IMR-90 (cell line): ENCODE data around the gene IGFBP1. TPM values are rescaled to one million over a fixed set of nuclear protein-coding genes. Genes with fewer than 3 reads are reported as not detected.

ENCODE experiments used
- ATAC-seq: fragments of 200-7000 bp; cut with Tn5 transposase; 2 replicates; pipeline ENCODE4 v1.9.1; 2020; ENCODE audit warnings: low read depth, mild to moderate bottlenecking, moderate library complexity
- BruUV-seq: library from RNA; stranded (reverse); fragments of 400-500 nt; replicated peaks from 2 replicates; lab custom pipeline; 2021; lab: Mats Ljungman, UMichigan
- CTCF ChIA-PET: fragments of 300-600 bp; formaldehyde crosslinking; extraction: SDS; loops from one replicate; lab custom pipeline; 2021; ENCODE audit warnings: antibody characterized with exemption; lab: Yijun Ruan, JAX
- POLR2A ChIA-PET: fragments of 300-600 bp; sonication (Branson Sonifier 250); formaldehyde crosslinking; loops from one replicate; lab custom pipeline; 2022; ENCODE audit warnings: antibody characterized with exemption; ENCODE audit not compliant: unreplicated experiment; lab: Charles Lee
- DNase-seq: peaks from one replicate; pipeline ENCODE4 v3.0.0; 2013
- H2AFZ ChIP-seq: replicated peaks from 2 replicates; pipeline ENCODE3; 2013; ENCODE audit warnings: low read length, mild to moderate bottlenecking; ENCODE audit not compliant: poor library complexity
- H2AK5ac ChIP-seq: 2 replicates; pipeline ENCODE4 v1.6.1; 2013; ENCODE audit warnings: low read depth, low read length, inconsistent platforms
- H2AK9ac ChIP-seq: replicated peaks from 2 replicates; pipeline ENCODE3; 2013; ENCODE audit warnings: mild to moderate bottlenecking, low read depth, low read length, moderate library complexity; ENCODE audit not compliant: poor library complexity
- H2BK120ac ChIP-seq: 2 replicates; pipeline ENCODE4 v1.6.1; 2013; ENCODE audit warnings: low read depth, low read length, inconsistent platforms
- H2BK15ac ChIP-seq: 3 replicates; pipeline ENCODE4 v1.6.1; 2013; ENCODE audit warnings: low read depth, low read length, inconsistent platforms
- H2BK20ac ChIP-seq: 2 replicates; pipeline ENCODE4 v1.6.1; 2013; ENCODE audit warnings: low read depth, mild to moderate bottlenecking, inconsistent platforms, low read length, moderate library complexity
- H2BK5ac ChIP-seq: 2 replicates; pipeline ENCODE4 v1.6.1; 2013; ENCODE audit warnings: mild to moderate bottlenecking, low read depth, low read length, inconsistent platforms; ENCODE audit not compliant: poor library complexity, severe bottlenecking
- H3K14ac ChIP-seq: replicated peaks from 2 replicates; pipeline ENCODE4 v1.6.1; 2013; ENCODE audit warnings: low read depth, low read length, inconsistent platforms
- H3K18ac ChIP-seq: 2 replicates; pipeline ENCODE4 v1.6.1; 2013; ENCODE audit warnings: low read depth, low read length, control low read depth
- H3K23ac ChIP-seq: 2 replicates; pipeline ENCODE4 v1.6.1; 2013; ENCODE audit warnings: low read depth, low read length, inconsistent platforms
- H3K27ac ChIP-seq: 2 replicates; pipeline ENCODE4 v1.5.1; 2013; ENCODE audit warnings: mild to moderate bottlenecking, control low read depth, low read length; ENCODE audit not compliant: insufficient read depth
- H3K27me3 ChIP-seq: 2 replicates; pipeline ENCODE4 v1.6.1; 2013; ENCODE audit warnings: low read length; ENCODE audit not compliant: control insufficient read depth, insufficient read depth
- H3K36me3 ChIP-seq: 2 replicates; pipeline ENCODE4 v1.6.1; 2013; ENCODE audit warnings: low read length, mixed read lengths; ENCODE audit not compliant: control insufficient read depth, insufficient read depth
- H3K4ac ChIP-seq: 2 replicates; pipeline ENCODE4 v1.6.1; 2013; ENCODE audit warnings: low read depth, low read length, inconsistent platforms
- H3K4me1 ChIP-seq: 2 replicates; pipeline ENCODE4 v1.6.1; 2013; ENCODE audit warnings: low read length, mixed read lengths; ENCODE audit not compliant: control insufficient read depth, insufficient read depth
- H3K4me2 ChIP-seq: 2 replicates; pipeline ENCODE4 v1.6.1; 2013; ENCODE audit warnings: low read depth, mild to moderate bottlenecking, control low read depth, low read length, moderate library complexity
- H3K4me3 ChIP-seq: 2 replicates; pipeline ENCODE4 v1.5.1; 2013; ENCODE audit warnings: low read depth, mild to moderate bottlenecking, control low read depth, low read length, moderate library complexity; ENCODE audit not compliant: insufficient read depth
- H3K56ac ChIP-seq: 2 replicates; pipeline ENCODE4 v1.6.1; 2013; ENCODE audit warnings: low read length, inconsistent platforms; ENCODE audit not compliant: insufficient read depth; ENCODE audit errors: extremely low read depth
- H3K79me1 ChIP-seq, 2 experiments: 2 replicates each; pipeline ENCODE4 v1.6.1; 2013; ENCODE audit warnings: low read length in 2 of 2, inconsistent platforms in 1 of 2, low read depth in 1 of 2
- H3K9ac ChIP-seq: 2 replicates; pipeline ENCODE4 v1.6.1; 2013; ENCODE audit warnings: low read depth, low read length, control low read depth
- H3K9me1 ChIP-seq: 2 replicates; pipeline ENCODE4 v1.6.1; 2013; ENCODE audit warnings: low read length, inconsistent platforms; ENCODE audit not compliant: insufficient read depth
- H3K9me3 ChIP-seq: 2 replicates; pipeline ENCODE4 v1.6.1; 2013; ENCODE audit warnings: low read length; ENCODE audit not compliant: control insufficient read depth, insufficient read depth
- H4K20me1 ChIP-seq: 2 replicates; pipeline ENCODE4 v1.6.1; 2013; ENCODE audit warnings: low read length, inconsistent platforms; ENCODE audit not compliant: insufficient read depth
- H4K5ac ChIP-seq: 2 replicates; pipeline ENCODE4 v1.6.1; 2013; ENCODE audit warnings: mild to moderate bottlenecking, low read depth, low read length, control low read depth
- H4K8ac ChIP-seq, 2 experiments: 2 replicates each; pipeline ENCODE4 v1.6.1; 2013; ENCODE audit warnings: low read depth in 2 of 2, low read length in 2 of 2, control low read depth in 1 of 2, inconsistent platforms in 1 of 2
- H4K91ac ChIP-seq: 2 replicates; pipeline ENCODE4 v1.6.1; 2013; ENCODE audit warnings: low read depth, low read length, inconsistent platforms; ENCODE audit not compliant: insufficient read depth
- BHLHE40 ChIP-seq: fragments of 150-350 bp; IDR thresholded peaks from 2 replicates; pipeline ENCODE4 v1.6.1; 2016; ENCODE audit warnings: mild to moderate bottlenecking, low read depth, low read length
- MAFK ChIP-seq: IDR thresholded peaks from 2 replicates; pipeline ENCODE4 v1.6.1; 2012; ENCODE audit warnings: low read depth, low read length, improper control_type of control experiment
- MAZ ChIP-seq: IDR thresholded peaks from 2 replicates; pipeline ENCODE4 v1.6.1; 2012; ENCODE audit warnings: low read depth, mild to moderate bottlenecking, low read length, improper control_type of control experiment, moderate library complexity, borderline replicate concordance
- NFE2L2 ChIP-seq: fragments of 150-350 bp; IDR thresholded peaks from 2 replicates; pipeline ENCODE4 v1.6.1; 2016; ENCODE audit warnings: low read depth, mild to moderate bottlenecking, low read length
- POLR2A ChIP-seq: IDR thresholded peaks from 2 replicates; pipeline ENCODE4 v1.6.1; 2012; ENCODE audit warnings: mild to moderate bottlenecking, low read depth, low read length
- RAD21 ChIP-seq: IDR thresholded peaks from 2 replicates; pipeline ENCODE4 v1.6.1; 2012; ENCODE audit warnings: low read length, improper control_type of control experiment
- RCOR1 ChIP-seq: IDR thresholded peaks from 2 replicates; pipeline ENCODE4 v1.6.1; 2012; ENCODE audit warnings: mild to moderate bottlenecking, low read length, improper control_type of control experiment; ENCODE audit not compliant: insufficient replicate concordance
- RFX5 ChIP-seq: IDR thresholded peaks from 2 replicates; pipeline ENCODE4 v1.8.0; 2012; ENCODE audit warnings: low read depth, mild to moderate bottlenecking, low read length, moderate library complexity
- WGBS, 2 experiments: methylation state at CpG; one replicate each; pipeline versions ENCODE4 v1.1.5 to v1.1.7; 2013; ENCODE audit warnings: missing lambda C conversion rate in 2 of 2; ENCODE audit not compliant: insufficient read length in 1 of 2; ENCODE audit errors: extremely low coverage in 2 of 2; 5-methylcytosine and 5-hydroxymethylcytosine counted together
- dilution Hi-C: fragments of 300-500 bp; cut with HindIII; formaldehyde crosslinking; loops from one replicate; pipeline ENCODE4 v1.14.3; 2018; ENCODE audit warnings: low sequenced_read_pairs; ENCODE audit not compliant: unreplicated experiment
- in situ Hi-C: fragments of 300-500 bp; cut with MboI; formaldehyde crosslinking; loops from 3 replicates; pipeline ENCODE4 v1.14.3; 2019; ENCODE audit warnings: low sequenced_read_pairs, inconsistent platforms, mixed read lengths
- intact Hi-C: fragments of 100-400 bp; cut with micrococcal nuclease; formaldehyde crosslinking; loops from 2 replicates; pipeline ENCODE4 v1.10.0; 2022
- polyA plus RNA-seq, 3 experiments: library from polyadenylated mRNA; depleted of rRNA; stranded (reverse); fragments of >200 nt; gene quantifications; 2 replicates each; pipeline ENCODE4 v1.2.3, GENCODE V29; 2012; ENCODE audit warnings: low replicate concordance in 1 of 3
- total RNA-seq: library from RNA; depleted of rRNA; stranded (reverse); fragments of >200 nt; gene quantifications from 2 replicates; pipeline ENCODE4 v1.2.3, GENCODE V29; 2012

Gene IGFBP1
- total and polyA plus RNA-seq, 2 of the 4 experiments (the other 2 are of a cell fraction) = not detected

DNA sequence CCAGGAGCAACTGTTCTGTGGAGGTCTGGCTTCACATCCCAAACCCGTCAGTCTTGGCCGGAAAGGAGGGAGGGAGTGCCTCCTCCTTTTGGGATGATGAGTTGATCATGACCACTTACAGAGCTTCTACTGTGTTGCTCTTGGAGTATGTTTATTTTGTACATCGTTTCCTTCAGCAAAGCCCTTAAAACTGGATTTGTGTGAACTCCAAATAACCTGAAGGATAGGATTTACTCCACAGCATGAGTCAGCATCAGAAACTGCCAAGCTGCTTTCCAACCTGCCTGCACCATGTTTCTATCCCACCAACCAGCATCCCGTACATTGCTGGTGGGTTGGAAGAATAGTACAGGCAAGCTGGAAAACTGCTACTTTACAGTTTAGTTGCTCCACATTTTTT lies 18.9 kb upstream of the IGFBP1 start:
- H4K91ac ChIP-seq = no peak overlapping the region
- H3K9me3 ChIP-seq = no peaks in the 10 kb centered on the region
- peak; percentile 81 for DNase-seq
- no peak overlapping the region for H4K5ac ChIP-seq
- H4K20me1 ChIP-seq = no peaks in the 10 kb centered on the region
- H2AK5ac ChIP-seq = no peak overlapping the region
- no CpG with 5 or more reads among the region's 4 CpGs for WGBS, 2 experiments
- TF ChIP-seq RFX5 = no peak
- no peak for TF ChIP-seq MAFK
- TF ChIP-seq MAZ = no peak
- TF ChIP-seq BHLHE40 = no peak
- TF ChIP-seq RCOR1 = no peak
- TF ChIP-seq POLR2A = no peak
- no peak for TF ChIP-seq RAD21
- TF ChIP-seq NFE2L2 = peak; percentile 69; the same call in 1 of the 2 replicates
- H3K4ac ChIP-seq = peak overlapping the region; percentile 36; the same call in 1 of the 2 replicates
- no peak overlapping the region; the same call in 1 of the 2 replicates for H3K14ac ChIP-seq
- H3K18ac ChIP-seq = no peak overlapping the region
- H4K8ac ChIP-seq = no peak overlapping the region
- ChIA-PET CTCF (interaction anchor here (0.6 kb wide), 1 partner anchor 838 kb away, joined by 5 read pairs; no protein-coding TSS in a partner anchor), POLR2A (interaction anchor here (0.7 kb wide), 1 partner anchor 1470 kb away, joined by 3 read pairs; no protein-coding TSS in a partner anchor)
- no peak overlapping the region for H3K27ac ChIP-seq
- peak overlapping the region; percentile 16; the same call in 1 of the 2 replicates for H2BK120ac ChIP-seq
- peaks cover 9% of the 10 kb centered on the region for H3K9me1 ChIP-seq
- dilution Hi-C loops = no loop called here
- H3K9ac ChIP-seq = no peak overlapping the region
- BruUV-seq = no TSS peak
- peak; percentile 61 for ATAC-seq
- H3K56ac ChIP-seq = no peak overlapping the region
- peak overlapping the region; percentile 29 for H2AFZ ChIP-seq
- H3K4me1 ChIP-seq = peaks cover 4% of the 10 kb centered on the region
- no peak overlapping the region for H3K4me3 ChIP-seq
- no peak overlapping the region for H3K4me2 ChIP-seq
- H3K27me3 ChIP-seq = no peaks in the 10 kb centered on the region
- no peak overlapping the region for H2BK20ac ChIP-seq
- no peak overlapping the region for H3K23ac ChIP-seq
- intact Hi-C loops = no loop called here
- no peak overlapping the region for H2AK9ac ChIP-seq
- in situ Hi-C loops = loop anchor here (25.0 kb wide), 1 partner anchor 207 kb away; no protein-coding TSS in a partner anchor
- H3K79me1 ChIP-seq = no peaks in the 10 kb centered on the region
- H2BK15ac ChIP-seq = no peak overlapping the region
- H2BK5ac ChIP-seq = no peak overlapping the region
- H3K36me3 ChIP-seq = no peaks in the 10 kb centered on the region
